HepG2 (cell line): ENCODE data around the gene KDM6B. TPM values are rescaled to one million over a fixed set of nuclear protein-coding genes. Genes with fewer than 3 reads are reported as not detected.

Experiments
- AGO2 ChIP-seq: fragments of 200-400 bp; formaldehyde crosslinking; optimal IDR thresholded peaks from 2 replicates; pipeline ENCODE3; 2017; ENCODE audit warnings: mild to moderate bottlenecking, low read depth, low read length, moderate library complexity
- BORCS8-MEF2B ChIP-seq: sonication (generic); formaldehyde crosslinking; IDR thresholded peaks from 2 replicates; pipeline ENCODE4 v1.8.0; 2022; ENCODE audit warnings: mild to moderate bottlenecking, missing genetic modification reagents
- EZH2 ChIP-seq: conservative IDR thresholded peaks from 2 replicates; pipeline ENCODE4 v1.6.1; 2012; ENCODE audit warnings: mild to moderate bottlenecking, low read depth, low read length, moderate library complexity
- GLMP ChIP-seq: sonication (generic); formaldehyde crosslinking; IDR thresholded peaks from 2 replicates; pipeline ENCODE4 v1.9.0; 2021; ENCODE audit warnings: missing genetic modification reagents, mild to moderate bottlenecking, borderline replicate concordance
- GPN1 ChIP-seq: sonication (generic); formaldehyde crosslinking; IDR thresholded peaks from 2 replicates; pipeline ENCODE4 v1.5.1; 2020; ENCODE audit warnings: missing genetic modification reagents, borderline replicate concordance
- LRRFIP1 ChIP-seq: sonication (generic); formaldehyde crosslinking; conservative IDR thresholded peaks from 2 replicates; pipeline ENCODE4 v1.4.0; 2020; ENCODE audit warnings: missing genetic modification reagents
- RXRA ChIP-seq: sonication (generic); formaldehyde crosslinking; IDR thresholded peaks from 2 replicates; pipeline ENCODE4 v1.5.1; 2020; ENCODE audit warnings: missing genetic modification reagents
- TARDBP ChIP-seq: sonication (generic); formaldehyde crosslinking; IDR thresholded peaks from 2 replicates; pipeline ENCODE4 v1.8.0; 2022; ENCODE audit warnings: mild to moderate bottlenecking, missing genetic modification reagents
- TBX2 ChIP-seq: sonication (generic); formaldehyde crosslinking; IDR thresholded peaks from 2 replicates; pipeline ENCODE4 v1.5.0; 2020; ENCODE audit warnings: missing genetic modification reagents, mild to moderate bottlenecking, borderline replicate concordance
- WIZ ChIP-seq: sonication (generic); formaldehyde crosslinking; IDR thresholded peaks from 2 replicates; pipeline ENCODE4 v1.5.1; 2020; ENCODE audit warnings: mild to moderate bottlenecking, missing genetic modification reagents
- ZBTB25 ChIP-seq: IDR thresholded peaks from 2 replicates; pipeline ENCODE4 v1.6.1; 2018; ENCODE audit warnings: missing genetic modification reagents
- ZNF335 ChIP-seq: sonication (generic); formaldehyde crosslinking; IDR thresholded peaks from 2 replicates; pipeline ENCODE4 v1.4.0; 2020; ENCODE audit warnings: missing genetic modification reagents
- ZNF451 ChIP-seq: sonication (generic); formaldehyde crosslinking; IDR thresholded peaks from 2 replicates; pipeline ENCODE4 v1.5.0; 2020; ENCODE audit warnings: mild to moderate bottlenecking, missing genetic modification reagents
- ZNF557 ChIP-seq: sonication (generic); formaldehyde crosslinking; IDR thresholded peaks from 2 replicates; pipeline ENCODE4 v1.4.0; 2020; ENCODE audit warnings: missing genetic modification reagents
- ZNF569 ChIP-seq: sonication (generic); formaldehyde crosslinking; IDR thresholded peaks from 2 replicates; pipeline ENCODE4 v1.5.0; 2020; ENCODE audit warnings: mild to moderate bottlenecking, missing genetic modification reagents, moderate library complexity, borderline replicate concordance
- ZNF747 ChIP-seq: sonication (generic); formaldehyde crosslinking; IDR thresholded peaks from 2 replicates; pipeline ENCODE4 v1.8.1; 2023; ENCODE audit warnings: missing genetic modification reagents, mild to moderate bottlenecking, borderline replicate concordance
- ZNF782 ChIP-seq: sonication (generic); formaldehyde crosslinking; IDR thresholded peaks from 2 replicates; pipeline ENCODE4 v1.4.0; 2020; ENCODE audit warnings: missing genetic modification reagents, mild to moderate bottlenecking, borderline replicate concordance
- polyA plus RNA-seq, 8 experiments: library from polyadenylated mRNA; depleted of rRNA in 3 of 8; stranded (reverse) in 7 of 8; unstranded in 1 of 8; fragments of >200 nt; fragmentation: Illumina TruSeq in 4 of 8; extraction: Trizol in 4 of 8; gene quantifications; 2 replicates each; pipeline versions ENCODE4 v1.2.1 to v1.2.3, GENCODE V29; 2011 to 2016; ENCODE audit warnings: low read depth in 4 of 8, missing spikeins in 1 of 8, mixed read lengths in 1 of 8; ENCODE audit not compliant: insufficient read depth in 1 of 8
- total RNA-seq, 5 experiments: library from RNA; depleted of rRNA; stranded (reverse); fragments of >200 nt; fragmentation: Illumina TruSeq; extraction: Trizol; gene quantifications; 2 replicates each; pipeline ENCODE4 v1.2.3, GENCODE V29; 2016; ENCODE audit warnings: low read depth in 1 of 5
- TF ChIP-seq, protein P1 (sequence below): sonication (generic); formaldehyde crosslinking; IDR thresholded peaks from 2 replicates; pipeline ENCODE4 v1.9.0; 2021; ENCODE audit warnings: missing genetic modification reagents, borderline replicate concordance
- TF ChIP-seq, protein P2 (sequence below): sonication (generic); formaldehyde crosslinking; IDR thresholded peaks from 2 replicates; pipeline ENCODE4 v1.4.0; 2020; ENCODE audit warnings: missing genetic modification reagents, mild to moderate bottlenecking, borderline replicate concordance

KDM6B gene
- total and polyA plus RNA-seq, 2 of the 13 experiments (the other 11 are each of a cell fraction or from before 2014, with no cell fraction given): 1.3 to 2.1 TPM

DNA sequence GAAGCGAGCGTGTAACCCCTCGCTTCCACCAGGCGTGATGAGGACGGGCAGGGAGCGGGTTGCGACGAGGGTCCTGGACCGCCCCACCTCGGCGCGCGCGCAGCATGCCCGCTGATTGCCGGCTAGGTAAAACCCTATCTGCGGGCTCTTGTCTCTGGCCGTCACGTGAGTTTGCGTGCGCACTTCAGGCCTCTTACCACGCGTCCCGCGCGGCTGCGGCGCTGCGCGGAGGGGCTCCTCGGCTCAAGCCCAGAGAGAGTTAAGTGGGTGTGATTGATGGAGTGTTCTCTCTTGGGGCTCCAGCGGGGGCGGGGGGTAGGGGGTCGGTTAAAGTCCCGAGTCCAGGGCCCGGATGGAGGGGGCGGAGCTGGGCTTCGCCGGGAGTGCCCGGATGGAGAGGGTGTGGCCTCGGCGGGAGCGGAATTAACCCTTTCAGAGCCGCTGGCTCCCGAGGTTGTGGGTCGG, 7.9 kb downstream of the KDM6B start (continued):
- no peak for TF ChIP-seq ZBTB25 (CRISPR knock-in tag)
- peak; percentile 87 for TF ChIP-seq AGO2
- TF ChIP-seq, protein P1, sequence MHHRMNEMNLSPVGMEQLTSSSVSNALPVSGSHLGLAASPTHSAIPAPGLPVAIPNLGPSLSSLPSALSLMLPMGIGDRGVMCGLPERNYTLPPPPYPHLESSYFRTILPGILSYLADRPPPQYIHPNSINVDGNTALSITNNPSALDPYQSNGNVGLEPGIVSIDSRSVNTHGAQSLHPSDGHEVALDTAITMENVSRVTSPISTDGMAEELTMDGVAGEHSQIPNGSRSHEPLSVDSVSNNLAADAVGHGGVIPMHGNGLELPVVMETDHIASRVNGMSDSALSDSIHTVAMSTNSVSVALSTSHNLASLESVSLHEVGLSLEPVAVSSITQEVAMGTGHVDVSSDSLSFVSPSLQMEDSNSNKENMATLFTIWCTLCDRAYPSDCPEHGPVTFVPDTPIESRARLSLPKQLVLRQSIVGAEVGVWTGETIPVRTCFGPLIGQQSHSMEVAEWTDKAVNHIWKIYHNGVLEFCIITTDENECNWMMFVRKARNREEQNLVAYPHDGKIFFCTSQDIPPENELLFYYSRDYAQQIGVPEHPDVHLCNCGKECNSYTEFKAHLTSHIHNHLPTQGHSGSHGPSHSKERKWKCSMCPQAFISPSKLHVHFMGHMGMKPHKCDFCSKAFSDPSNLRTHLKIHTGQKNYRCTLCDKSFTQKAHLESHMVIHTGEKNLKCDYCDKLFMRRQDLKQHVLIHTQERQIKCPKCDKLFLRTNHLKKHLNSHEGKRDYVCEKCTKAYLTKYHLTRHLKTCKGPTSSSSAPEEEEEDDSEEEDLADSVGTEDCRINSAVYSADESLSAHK: no peak
- TF ChIP-seq, protein P2, sequence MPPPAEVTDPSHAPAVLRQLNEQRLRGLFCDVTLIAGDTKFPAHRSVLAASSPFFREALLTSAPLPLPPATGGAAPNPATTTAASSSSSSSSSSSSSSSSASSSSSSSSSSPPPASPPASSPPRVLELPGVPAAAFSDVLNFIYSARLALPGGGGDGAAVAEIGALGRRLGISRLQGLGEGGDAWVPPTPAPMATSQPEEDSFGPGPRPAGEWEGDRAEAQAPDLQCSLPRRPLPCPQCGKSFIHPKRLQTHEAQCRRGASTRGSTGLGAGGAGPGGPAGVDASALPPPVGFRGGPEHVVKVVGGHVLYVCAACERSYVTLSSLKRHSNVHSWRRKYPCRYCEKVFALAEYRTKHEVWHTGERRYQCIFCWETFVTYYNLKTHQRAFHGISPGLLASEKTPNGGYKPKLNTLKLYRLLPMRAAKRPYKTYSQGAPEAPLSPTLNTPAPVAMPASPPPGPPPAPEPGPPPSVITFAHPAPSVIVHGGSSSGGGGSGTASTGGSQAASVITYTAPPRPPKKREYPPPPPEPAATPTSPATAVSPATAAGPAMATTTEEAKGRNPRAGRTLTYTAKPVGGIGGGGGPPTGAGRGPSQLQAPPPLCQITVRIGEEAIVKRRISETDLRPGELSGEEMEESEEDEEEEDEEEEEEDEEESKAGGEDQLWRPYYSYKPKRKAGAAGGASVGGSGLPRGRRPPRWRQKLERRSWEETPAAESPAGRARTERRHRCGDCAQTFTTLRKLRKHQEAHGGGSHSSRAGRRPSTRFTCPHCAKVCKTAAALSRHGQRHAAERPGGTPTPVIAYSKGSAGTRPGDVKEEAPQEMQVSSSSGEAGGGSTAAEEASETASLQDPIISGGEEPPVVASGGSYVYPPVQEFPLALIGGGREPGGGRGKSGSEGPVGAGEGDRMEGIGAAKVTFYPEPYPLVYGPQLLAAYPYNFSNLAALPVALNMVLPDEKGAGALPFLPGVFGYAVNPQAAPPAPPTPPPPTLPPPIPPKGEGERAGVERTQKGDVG (CRISPR knock-in tag): no peak
- TF ChIP-seq GPN1: no peak
- TF ChIP-seq ZNF569 (CRISPR knock-in tag): no peak
- no peak for TF ChIP-seq ZNF557 (CRISPR knock-in tag)
- TF ChIP-seq RXRA: no peak
- no peak for TF ChIP-seq GLMP
- peak; percentile 20; the same call in 1 of the 2 replicates for TF ChIP-seq ZNF782 (CRISPR knock-in tag)
- TF ChIP-seq BORCS8-MEF2B (CRISPR knock-in tag): no peak
- peak; percentile 56; the same call in 1 of the 2 replicates for TF ChIP-seq TBX2 (CRISPR knock-in tag)
- no peak for TF ChIP-seq ZNF747 (CRISPR knock-in tag)
- 0 out of 2 replicates have a peak, but pooled peaks have one; percentile 5 for TF ChIP-seq ZNF451 (CRISPR knock-in tag)
- TF ChIP-seq TARDBP (CRISPR knock-in tag): 0 out of 2 replicates have a peak, but pooled peaks have one; percentile 12
- no peak for TF ChIP-seq EZH2
- TF ChIP-seq WIZ: no peak
- no peak for TF ChIP-seq ZNF335
- no peak for TF ChIP-seq LRRFIP1 (CRISPR knock-in tag)
